Adrenal gland (tissue), 12 donors: ENCODE results near the gene RHEB. TPM values are rescaled to one million over a fixed set of nuclear protein-coding genes. Genes with fewer than 3 reads are reported as not detected.
A peak's percentile ranks its signal among the peaks of the same experiment; 100 is the strongest.

ENCODE experiments used
- DNase-seq, 7 donors: peaks; one replicate each; pipeline ENCODE4 v3.0.0-alpha.2; 2019 to 2020
- H3K27ac ChIP-seq, 5 donors: fragments of 200-600 bp; sonication (generic) in 4 of 5; 1 replicate in 3 of 5; 2 replicates in 2 of 5; pipeline versions ENCODE4 v1.5.1 to v1.8.0; 2016 to 2020; ENCODE audit warnings: mild to moderate bottlenecking in 1 of 5
- H3K27me3 ChIP-seq: fragments of 200-600 bp; 2 replicates; pipeline ENCODE4 v1.8.0; 2021
- H3K36me3 ChIP-seq, 2 donors: fragments of 200-600 bp; replicated peaks in 1 of 2; 1 replicate in 1 of 2; 2 replicates in 1 of 2; pipeline versions ENCODE4 v1.5.1 to v1.8.0; 2018 to 2022
- H3K4me1 ChIP-seq, 2 donors: fragments of 200-600 bp; replicated peaks in 1 of 2; 1 replicate in 1 of 2; 2 replicates in 1 of 2; pipeline versions ENCODE4 v1.5.1 to v1.8.0; 2018 to 2021
- H3K4me3 ChIP-seq, 4 donors: fragments of 200-600 bp; sonication (generic) in 3 of 4; one replicate each; pipeline ENCODE4 v1.5.1; 2016 to 2018
- H3K9me3 ChIP-seq, 3 donors: fragments of 200-600 bp; sonication (generic) in 1 of 3; replicated peaks in 1 of 3; 1 replicate in 2 of 3; 2 replicates in 1 of 3; pipeline versions ENCODE4 v1.5.1 to v1.8.0; 2016 to 2021
- CTCF ChIP-seq, 6 experiments: fragments of 450-650 bp in 4 of 6; fragments of 200-600 bp in 2 of 6; sonication (generic) in 1 of 6; IDR thresholded peaks; 1 replicate in 5 of 6; 2 replicates in 1 of 6; pipeline versions ENCODE4 v1.5.1 to v1.8.0; 2016 to 2021; ENCODE audit warnings: antibody characterized with exemption in 6 of 6, mild to moderate bottlenecking in 2 of 6, moderate library complexity in 1 of 6
- POLR2A ChIP-seq, 2 donors: fragments of 450-650 bp; IDR thresholded peaks; one replicate each; pipeline ENCODE4 v1.6.1; 2017; ENCODE audit warnings: antibody characterized with exemption in 2 of 2, mild to moderate bottlenecking in 2 of 2, moderate library complexity in 1 of 2
- WGBS, 4 donors: extraction: QIAGEN DNeasy Blood & Tissue Kit in 2 of 4; methylation state at CpG; one replicate each; pipeline versions ENCODE4 v1.1.5 to v1.1.7; 2013 to 2017; 5-methylcytosine and 5-hydroxymethylcytosine counted together
- intact Hi-C, 2 donors: fragments of 100-400 bp; cut with DNase I; formaldehyde crosslinking; loops; one replicate each; pipeline versions ENCODE4 v1.14.1 to v1.15.0; 2022 to 2023
- polyA plus RNA-seq, 3 donors: library from polyadenylated mRNA; stranded (reverse); fragments of 200-250 nt in 2 of 3; fragments of 350-450 nt in 1 of 3; fragmentation: Illumina TruSeq in 1 of 3; extraction: RNeasy Lipid Tissue Mini Kit (QIAGEN cat#74804) in 1 of 3; gene quantifications; one replicate each; pipeline ENCODE4 v1.2.3, GENCODE V29; 2013 to 2014
- total RNA-seq, 9 donors: library from RNA; depleted of rRNA in 4 of 9; stranded (reverse); fragments of >200 nt in 4 of 9; fragments of 120-200 nt in 1 of 9; fragmentation: NEBNext Ultra II Directional in 1 of 9; extraction: Animal tissue kit (Norgen Biotek cat#: 25700) in 1 of 9; gene quantifications; one replicate each; pipeline versions ENCODE4 v1.1.0 to v1.2.4, GENCODE V29; 2013 to 2023
- donor health status: healthy with polysubstance abuse.
- donor health status: Bipolar disorder and iron deficiency.
- donor health status: DM: yes; HTN: yes; CAD: no.
- donor health status: DM: no; HTN: no; CAD: no.
- donor health status: DM: no; HTN: no; CAD: no.
- donor health status: DM: yes; HTN: yes; CAD: no.

RHEB gene
- total and polyA plus RNA-seq, 12 donors: 66.3 to 309 (median 127) TPM

DNA sequence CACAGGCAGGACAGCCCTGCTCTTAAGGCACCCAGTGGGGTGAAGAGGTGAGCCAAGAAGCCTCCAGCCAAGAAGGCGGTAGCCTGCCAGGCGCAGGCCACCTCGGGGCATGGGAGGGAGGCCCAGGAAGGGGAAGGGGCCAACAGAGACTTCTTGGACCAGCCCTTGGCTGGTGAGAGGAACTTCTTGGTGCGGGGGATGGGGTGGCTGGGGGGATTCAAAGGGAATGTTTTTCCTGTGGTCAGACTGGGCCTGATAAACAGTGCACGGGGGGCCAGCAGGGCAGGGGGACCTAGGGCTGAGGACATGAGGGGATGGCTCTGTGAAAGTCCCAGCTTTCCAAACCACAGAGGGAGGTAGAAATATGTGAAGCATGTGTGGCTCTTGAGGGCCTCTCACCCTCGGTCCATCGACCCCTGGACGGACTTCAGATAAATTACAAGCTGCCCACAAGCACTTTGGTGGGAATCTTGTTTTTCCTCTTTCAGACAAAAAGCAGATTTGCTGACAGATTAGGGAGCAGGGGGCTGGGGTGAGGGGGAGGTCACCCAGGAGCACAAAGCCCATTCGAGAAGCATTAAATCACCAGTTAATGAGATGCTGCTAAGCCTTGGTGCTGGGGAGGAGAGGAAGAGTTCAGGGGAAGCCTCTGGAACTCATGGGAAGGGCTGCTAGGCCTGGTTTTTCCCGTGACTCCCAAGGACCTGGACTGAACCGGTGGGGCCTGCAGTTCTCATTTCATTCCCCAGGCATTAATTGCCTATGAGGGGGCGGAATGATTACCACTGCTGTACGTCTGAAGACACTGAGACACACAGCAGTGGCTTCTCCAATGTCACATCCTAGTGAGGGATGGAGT is 91.1 kb downstream of the RHEB start:
- DNase-seq: peak in 2 of 7 donors; percentile 46 to 68
- Histone ChIP-seq H3K27me3 (no peaks in the 10 kb centered on the region), H3K4me3 (no peak overlapping the region), H3K36me3 (no peaks in the 10 kb centered on the region), H3K4me1 (peaks cover 0 to 16% of the 10 kb centered on the region in 2 donors), H3K9me3 (no peaks in the 10 kb centered on the region), H3K27ac (peak overlapping the region in 2 of 5 donors; percentile 79 to 88)
- no peak for TF ChIP-seq POLR2A (IDR thresholded peaks at IDR 0.05)
- TF ChIP-seq CTCF (IDR thresholded peaks at IDR 0.05): no peak
- 57 to 65% (median 64%) methylated on average over 11 to 13 of the region's 13 CpGs for WGBS, 4 donors
- intact Hi-C loops: no loop called here

GRCh38 chr7:151427705-151428377 is 91.9 kb downstream of the RHEB start:
- no peaks in the 10 kb centered on the region for H3K27me3 ChIP-seq
- TF ChIP-seq CTCF (IDR thresholded peaks at IDR 0.05): no peak
- TF ChIP-seq POLR2A (IDR thresholded peaks at IDR 0.05): no peak
- intact Hi-C loops: no loop called here
- H3K36me3 ChIP-seq: no peaks in the 10 kb centered on the region
- no peaks in the 10 kb centered on the region for H3K9me3 ChIP-seq
- DNase-seq: no peak
- WGBS, 4 donors: 71 to 75% (median 74%) methylated on average over 10 of the region's 10 CpGs
- no peak overlapping the region for H3K4me3 ChIP-seq
- peaks cover 0 to 16% of the 10 kb centered on the region in 2 donors for H3K4me1 ChIP-seq
- peak overlapping the region in 2 of 5 donors; percentile 79 to 93 for H3K27ac ChIP-seq

- no peak for DNase-seq
- TF ChIP-seq POLR2A (IDR thresholded peaks at IDR 0.05) (no peak), CTCF (IDR thresholded peaks at IDR 0.05) (no peak)
- Histone ChIP-seq H3K27me3 (no peaks in the 10 kb centered on the region), H3K4me1 (peaks cover 0 to 16% of the 10 kb centered on the region in 2 donors), H3K27ac (peak overlapping the region in 3 of 5 donors; percentile 47 to 93 (median 79)), H3K36me3 (no peaks in the 10 kb centered on the region), H3K4me3 (peak overlapping the region in 1 of 4 donors; percentile 23), H3K9me3 (no peaks in the 10 kb centered on the region)
- intact Hi-C loops: no loop called here
- WGBS, 4 donors: 64 to 73% (median 72%) methylated on average over 18 to 23 of the region's 23 CpGs
Observed at GRCh38 chr7:151426904-151427704, 92.6 kb downstream of the RHEB start.
